NCI-H345 treated with DMSO at 0.1 percent for 48 hours (cell line): ENCODE results near the gene PIK3R2.

ENCODE experiments used
- DNase-seq: peaks from one replicate; lab custom pipeline; 2025; ENCODE audit not compliant: unreplicated experiment; lab: John Stamatoyannopoulos, UW

PIK3R2 gene

DNA sequence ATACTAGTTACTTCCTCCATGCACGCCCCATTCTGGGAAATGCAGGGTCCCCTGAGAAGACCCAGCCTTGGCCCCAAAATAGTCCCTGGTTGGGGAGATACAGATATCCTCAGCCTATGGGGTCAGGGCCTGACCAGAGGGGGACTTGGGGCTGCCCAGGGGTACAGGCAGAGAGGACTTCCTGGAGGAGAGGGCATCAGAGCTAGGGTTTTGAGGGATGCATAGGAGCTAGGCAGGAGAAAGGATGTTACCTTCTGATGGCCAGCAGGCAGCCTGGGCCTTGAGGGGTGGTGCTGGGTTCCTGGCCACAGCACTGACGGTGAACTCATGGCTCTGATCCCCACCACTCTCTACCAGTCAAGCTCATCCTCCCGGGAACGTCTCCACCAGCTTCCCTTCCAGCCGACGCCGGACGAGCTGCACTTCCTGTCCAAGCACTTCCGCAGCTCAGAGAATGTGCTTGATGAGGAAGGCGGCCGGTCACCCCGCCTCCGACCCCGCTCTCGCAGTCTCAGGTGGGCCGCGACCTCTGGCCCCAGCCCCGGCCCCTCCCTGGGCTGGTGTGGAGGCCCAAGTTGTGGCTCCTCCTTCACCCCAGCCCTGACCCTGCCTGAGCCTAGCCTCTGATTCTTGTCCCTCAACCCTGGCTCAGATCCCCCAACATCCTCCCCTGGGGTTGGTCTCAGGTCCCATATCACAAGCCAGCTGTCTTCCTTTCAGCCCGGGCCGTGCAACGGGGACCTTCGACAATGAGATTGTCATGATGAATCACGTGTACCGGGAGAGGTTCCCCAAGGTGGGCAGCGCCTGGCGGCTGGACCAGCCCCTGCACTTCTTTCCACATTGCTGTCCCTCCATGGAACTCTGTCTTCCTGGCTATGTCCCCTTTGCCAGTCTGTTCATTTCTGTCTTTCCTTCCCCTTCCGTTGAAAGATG, 29.8 kb upstream of the PIK3R2 start:
- DNase-seq: no peak

DNA sequence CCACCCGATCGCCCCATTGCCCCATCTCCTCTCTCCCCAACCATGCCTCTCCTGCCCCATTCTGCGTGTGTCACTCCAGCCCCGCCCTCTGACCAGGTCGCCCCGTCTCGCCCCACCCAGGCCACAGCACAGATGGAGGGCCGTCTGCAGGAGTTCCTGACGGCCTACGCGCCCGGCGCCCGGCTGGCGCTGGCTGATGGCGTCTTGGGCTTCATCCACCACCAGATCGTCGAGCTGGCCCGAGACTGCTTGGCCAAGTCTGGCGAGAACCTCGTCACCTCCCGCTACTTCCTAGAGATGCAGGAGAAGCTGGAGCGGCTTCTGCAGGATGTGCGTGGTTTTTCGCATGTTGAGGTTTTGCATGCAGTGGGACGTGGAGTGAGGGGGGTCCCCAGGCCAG, 29.1 kb upstream of the PIK3R2 start:
- no peak for DNase-seq

DNA sequence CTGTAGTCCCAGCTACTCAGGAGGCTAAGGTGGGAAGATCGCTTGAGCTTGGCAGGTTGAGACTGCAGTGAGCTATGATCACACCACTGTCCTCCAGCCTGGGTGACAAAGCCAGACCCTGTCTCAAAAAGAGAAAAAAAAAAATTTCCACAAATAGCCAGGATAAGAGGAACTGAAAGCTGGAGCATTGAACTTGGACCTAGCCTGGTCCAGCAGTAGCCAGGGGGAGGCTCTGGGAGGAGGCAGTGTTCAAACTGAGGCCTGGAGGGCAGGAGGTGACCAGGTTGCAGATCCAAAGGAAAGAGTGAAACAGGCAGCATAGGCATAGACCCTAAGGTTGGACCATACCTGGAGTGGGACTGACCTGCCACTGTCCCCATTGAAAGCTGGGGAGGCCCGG, 26.9 kb upstream of the PIK3R2 start:
- DNase-seq: no peak

DNA sequence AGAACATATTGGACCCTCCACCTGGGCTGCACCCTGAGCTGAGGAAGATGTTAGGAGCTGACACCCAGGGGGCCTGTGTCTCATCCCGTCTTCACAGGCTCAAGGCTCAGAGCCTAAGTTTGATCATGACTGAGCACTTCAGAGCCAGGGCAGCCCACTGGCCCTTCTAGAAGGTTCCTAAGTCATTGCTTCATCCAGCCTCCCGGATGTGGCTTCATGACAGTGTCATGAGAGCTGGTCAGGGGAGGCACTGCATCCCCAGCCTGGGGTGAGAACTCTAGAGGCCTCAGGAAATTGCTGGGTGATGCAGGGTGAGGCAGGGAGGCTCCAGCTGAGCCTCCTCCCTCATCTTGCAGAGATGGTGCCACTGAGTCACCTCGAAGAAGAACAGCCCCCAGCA, 24.9 kb upstream of the PIK3R2 start:
- no peak for DNase-seq

DNA sequence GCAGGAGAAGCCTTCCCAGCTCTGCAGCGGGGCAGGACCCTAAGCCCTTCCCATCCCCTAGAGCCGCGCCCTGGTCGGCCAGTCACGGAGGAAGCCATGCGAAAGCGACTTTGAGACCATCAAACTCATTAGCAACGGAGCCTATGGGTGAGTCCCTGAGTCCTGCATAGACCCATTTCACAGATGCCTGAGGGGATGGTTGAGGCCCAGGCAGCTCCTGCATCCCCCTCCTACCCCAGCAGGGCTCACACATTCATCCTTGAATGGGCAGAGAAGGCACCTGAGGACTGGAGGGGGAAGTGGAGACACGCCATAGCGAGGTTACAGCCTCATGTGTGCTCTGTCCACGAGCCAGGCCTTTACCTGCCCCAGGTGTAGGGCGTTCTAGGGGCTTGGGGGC, 24.2 kb upstream of the PIK3R2 start:
- no peak for DNase-seq

DNA sequence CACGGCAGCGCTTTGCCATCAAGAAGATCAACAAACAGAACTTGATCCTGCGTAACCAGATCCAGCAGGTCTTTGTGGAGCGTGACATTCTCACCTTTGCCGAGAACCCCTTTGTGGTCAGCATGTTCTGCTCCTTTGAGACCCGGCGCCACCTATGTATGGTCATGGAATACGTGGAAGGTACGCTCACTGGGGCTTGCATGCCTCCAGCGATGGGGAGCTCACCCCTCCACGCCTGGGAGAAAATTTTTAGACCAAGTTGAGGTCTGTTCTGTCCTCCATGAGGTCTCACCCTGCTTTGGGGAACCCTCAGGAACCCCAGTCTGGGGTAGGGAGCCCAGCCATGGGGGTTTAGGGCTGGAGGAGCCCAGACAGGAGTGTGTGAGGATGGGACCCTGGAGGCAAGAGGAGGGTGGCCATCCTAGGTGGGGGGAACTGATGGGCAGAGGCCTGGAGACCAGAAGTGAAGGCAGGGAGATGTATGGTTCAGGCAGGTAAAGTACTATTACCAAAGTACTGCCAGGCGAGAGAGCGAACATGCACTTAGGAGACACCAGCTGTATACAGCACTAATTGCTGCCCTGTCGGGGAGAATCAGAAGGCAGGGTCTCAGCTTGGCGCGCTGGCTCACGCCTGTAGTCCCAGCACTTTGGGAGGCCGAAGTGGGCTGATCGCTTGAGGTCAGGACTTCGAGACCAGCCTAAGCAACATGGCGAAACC, 22.3 kb upstream of the PIK3R2 start:
- no peak for DNase-seq

DNA sequence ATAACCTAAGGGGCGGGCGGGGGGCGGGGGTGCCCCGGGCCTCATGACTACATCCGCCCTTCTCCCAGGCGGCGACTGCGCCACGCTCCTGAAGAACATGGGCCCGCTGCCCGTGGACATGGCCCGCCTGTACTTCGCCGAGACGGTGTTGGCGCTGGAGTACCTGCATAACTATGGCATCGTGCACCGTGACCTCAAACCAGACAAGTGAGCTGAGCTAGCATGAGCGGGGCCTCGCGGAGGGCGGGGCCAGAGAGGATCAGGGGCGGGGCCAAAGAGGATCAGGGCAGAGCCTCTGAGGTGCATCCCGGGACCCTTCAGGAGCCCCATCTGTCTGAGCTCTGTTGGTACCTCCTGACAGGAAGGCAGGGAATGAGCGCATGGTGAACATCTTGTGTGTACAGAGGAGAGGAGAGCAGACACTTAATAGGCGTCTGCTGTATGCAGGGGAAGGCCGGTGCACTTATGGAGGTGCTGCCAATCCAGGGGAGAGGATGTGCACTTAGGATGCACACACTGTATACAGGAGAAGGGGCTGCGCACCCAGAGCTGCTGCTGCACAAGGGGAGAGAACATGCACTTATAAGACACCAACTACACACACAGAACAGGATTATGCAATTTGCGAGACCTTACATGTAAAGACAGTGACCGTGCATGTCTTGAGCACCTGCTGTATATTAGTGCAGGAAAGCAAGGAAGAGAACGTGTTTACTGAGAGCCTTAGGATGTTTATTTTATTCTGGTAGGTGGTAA, 20.9 kb upstream of the PIK3R2 start:
- DNase-seq: no peak

DNA sequence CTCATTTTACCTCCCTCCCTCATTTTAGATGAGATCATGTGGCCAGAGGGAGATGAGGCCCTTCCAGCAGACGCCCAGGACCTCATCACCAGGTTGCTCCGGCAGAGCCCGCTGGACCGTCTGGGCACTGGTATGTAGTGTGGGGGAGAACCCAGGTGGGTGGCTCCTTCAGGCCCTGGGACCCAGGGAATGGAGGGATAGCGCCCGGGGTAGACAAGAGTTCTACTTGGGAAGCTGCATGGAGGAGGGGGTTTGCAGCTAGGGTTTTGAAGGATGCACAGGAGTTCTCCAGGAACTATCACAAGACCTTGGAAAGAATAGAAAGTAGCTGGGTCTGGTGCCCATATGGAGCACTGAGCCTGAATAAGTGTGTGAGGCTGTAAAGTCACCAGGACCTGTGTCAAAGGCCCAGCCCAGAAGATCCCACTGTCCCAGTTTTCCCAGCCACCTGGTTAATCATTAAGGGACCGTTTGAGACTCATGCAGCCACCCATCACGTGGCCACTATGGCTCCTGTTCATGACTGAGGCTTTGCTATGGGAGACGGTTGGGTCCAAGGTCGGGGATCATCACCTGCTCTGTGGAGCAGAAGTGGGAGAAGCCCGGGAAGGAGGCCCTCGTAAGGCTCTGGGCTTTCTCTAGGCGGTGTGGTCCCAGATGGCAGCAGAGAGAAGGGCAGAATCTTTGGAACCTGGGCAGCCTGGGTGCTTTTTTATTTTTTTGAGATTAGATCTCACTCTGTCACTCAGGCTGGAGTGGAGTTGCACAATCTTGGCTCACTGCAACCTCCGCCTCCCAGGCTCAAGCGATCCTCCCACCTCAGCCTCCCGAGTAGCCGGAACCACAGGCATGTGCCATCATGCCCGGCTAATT, 17.0 kb upstream of the PIK3R2 start:
- DNase-seq: no peak

DNA sequence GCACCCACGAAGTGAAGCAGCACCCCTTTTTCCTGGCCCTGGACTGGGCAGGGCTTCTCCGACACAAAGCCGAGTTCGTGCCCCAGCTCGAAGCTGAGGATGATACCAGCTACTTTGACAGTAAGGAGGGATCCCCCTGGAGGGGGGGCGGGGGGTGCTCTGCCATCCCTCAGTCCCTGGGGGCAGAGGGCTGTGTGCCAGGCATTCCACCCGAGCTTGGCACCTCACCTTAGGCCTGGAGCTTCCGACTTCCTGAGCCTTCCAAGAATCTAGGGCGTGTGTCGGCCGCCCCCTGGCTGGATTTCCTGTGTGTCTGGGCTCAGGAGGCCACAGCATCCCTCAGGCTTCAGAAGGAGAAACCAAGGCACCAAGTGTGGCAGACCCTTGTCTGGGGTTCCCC, 15.7 kb upstream of the PIK3R2 start:
- DNase-seq: no peak

DNA sequence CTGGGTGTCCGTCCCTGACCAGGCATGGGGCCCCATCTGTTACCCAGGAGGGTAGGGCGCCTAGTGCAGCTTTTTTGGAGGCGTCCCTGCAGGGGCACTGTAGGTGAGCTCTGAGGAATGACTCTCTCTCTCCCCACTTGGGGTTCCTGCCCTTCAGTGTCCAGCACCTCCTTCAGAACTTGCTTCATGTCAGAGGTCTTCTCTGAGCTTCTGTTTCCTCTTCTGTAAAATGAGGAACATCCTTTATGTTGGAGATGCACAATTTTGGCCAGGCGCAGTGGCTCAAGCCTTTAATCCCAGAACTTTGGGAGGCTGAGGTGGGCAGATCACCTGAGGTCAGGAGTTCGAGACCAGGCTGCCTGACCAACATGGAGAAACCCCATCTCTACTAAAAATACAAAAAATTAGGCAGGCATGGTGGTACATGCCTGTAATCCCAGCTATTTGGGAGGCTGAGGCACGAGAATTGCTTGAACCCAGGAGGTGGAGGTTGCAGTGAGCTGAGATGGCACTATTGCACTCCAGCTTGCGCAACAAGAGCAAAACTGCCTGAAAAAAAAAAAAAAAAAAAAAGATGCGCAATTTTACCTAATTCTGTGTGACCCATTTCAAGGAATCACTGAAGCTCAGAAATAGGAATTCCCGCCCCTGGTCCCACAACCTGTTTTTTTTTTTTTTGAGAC, 15.2 kb upstream of the PIK3R2 start:
- no peak for DNase-seq

DNA sequence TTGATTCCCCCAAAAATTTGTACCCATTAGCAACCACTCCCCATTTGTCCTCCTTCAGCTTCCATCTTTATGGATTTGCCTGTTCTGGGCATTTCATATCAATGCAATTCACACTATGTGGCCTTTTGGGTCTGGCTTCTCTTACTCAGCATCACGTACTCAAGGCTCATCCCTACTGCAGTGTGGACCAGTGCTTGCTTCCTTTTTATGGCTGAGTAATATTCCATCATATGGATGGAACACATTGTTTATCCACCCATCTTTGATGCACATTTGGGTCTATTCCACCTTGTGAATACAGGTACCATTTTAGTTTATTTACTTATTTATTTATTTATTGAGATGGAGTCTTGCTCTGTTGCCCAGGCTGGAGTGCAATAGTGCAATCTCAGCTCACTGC, 12.5 kb upstream of the PIK3R2 start:
- no peak for DNase-seq

DNA sequence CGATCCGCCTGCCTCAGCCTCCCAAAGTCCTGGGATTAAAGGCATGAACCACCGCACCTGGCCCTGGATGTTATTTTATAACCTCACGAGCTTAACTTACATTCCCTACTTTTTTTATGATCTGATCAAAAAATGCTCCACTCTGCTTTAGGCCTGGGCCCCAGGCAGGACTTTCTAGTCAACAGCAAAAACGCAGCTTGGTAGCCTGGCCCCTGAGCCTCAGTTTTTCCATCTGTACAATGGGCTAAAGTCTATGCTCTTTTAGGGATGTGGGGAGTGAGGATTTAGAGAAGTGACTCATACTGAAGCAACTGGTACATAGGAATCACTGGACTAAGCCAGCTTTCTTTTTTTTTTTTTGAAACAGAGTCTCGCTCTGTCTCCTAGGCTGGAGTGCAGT, 11.9 kb upstream of the PIK3R2 start:
- no peak for DNase-seq

DNA sequence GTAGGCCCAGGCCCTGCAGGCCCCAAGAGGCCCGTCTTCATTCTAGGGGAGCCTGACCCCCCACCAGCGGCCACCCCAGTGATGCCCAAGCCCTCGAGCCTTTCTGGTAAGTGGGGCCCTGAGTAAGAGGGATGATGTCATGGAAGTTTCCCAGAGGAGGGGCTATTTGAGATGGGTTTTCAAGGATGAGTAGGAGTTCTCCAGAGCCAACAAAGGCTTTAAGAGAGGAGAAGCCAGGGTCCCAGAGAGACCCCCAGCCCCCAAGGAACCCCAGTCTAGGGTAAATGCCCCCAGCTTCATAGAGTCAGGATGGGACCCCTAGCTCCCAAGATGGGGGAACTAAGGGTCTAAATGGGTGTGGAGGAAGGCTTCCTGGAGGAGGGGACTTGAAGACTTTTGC, 9.1 kb upstream of the PIK3R2 start:
- no peak for DNase-seq

DNA sequence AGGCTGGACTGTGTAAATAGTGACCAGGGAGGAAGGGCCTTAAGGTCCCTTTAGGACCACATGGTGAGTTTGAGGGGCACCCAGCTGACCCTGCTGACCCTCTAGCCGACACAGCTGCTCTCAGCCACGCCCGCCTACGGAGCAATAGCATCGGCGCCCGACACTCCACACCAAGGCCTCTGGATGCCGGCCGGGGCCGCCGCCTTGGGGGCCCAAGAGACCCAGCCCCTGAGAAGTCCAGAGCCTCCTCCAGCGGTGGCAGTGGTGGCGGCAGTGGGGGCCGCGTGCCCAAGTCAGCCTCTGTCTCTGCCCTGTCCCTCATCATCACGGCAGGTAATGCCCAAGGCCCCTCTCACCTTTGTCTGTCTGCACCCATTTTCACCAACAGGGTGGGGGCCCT, 8.6 kb upstream of the PIK3R2 start:
- DNase-seq: no peak

DNA sequence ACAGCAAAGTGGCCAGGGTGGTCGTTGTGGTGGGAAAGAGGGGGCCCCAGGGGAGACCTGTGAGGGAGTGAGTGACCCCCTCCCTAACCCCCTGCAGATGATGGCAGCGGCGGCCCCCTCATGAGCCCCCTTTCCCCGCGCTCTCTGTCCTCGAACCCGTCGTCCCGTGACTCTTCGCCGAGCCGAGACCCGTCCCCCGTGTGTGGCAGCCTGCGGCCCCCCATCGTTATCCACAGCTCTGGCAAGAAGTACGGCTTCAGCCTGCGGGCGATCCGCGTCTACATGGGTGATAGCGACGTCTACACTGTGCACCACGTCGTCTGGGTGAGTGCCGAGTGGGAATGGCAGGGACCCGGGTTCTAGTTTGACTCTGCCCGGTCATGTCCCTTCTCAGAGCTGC, 8.1 kb upstream of the PIK3R2 start:
- DNase-seq: no peak

DNA sequence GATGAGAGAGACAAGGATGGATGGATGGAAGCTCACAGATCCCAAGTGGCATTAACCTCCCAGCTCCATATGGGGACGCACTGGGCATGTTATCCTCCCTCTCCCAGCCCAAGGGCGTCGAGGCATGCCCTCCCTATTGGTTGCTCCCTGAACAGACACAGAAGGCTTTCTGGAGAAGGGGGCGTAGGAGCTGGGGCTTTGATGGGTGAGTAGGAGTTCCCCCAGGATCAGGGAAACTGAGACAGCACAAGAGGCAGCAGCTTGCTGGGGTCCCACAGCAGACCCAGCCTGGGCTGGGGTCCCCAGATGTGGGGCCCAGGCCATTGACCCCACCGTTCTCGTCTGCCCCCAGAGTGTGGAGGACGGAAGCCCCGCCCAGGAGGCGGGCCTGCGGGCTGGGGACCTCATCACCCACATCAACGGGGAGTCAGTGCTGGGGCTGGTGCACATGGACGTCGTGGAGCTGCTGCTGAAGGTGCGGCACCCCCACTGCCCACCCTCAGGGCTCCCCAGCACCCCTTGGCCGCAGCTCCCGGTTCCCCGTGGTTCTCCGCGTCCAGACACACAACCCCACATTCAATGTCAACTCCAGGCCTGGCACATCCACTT, 7.5 kb upstream of the PIK3R2 start:
- DNase-seq: no peak

DNA sequence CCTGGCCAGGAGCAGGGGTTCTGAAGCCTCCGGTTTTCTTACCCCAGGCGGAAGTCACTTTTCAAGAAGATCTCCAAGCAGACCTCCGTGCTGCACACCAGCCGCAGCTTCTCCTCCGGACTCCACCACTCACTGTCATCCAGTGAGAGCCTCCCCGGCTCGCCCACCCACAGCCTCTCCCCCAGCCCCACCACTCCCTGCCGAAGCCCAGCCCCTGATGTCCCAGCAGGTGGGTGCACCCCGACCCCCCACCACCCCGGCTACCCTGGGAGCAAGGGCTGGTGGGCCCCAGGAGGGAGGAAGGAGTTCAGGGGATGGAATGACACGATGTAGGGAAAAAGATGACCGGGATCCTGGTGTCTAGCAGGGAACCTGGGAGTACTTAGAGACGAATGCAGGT, 5.6 kb upstream of the PIK3R2 start:
- no peak for DNase-seq

DNA sequence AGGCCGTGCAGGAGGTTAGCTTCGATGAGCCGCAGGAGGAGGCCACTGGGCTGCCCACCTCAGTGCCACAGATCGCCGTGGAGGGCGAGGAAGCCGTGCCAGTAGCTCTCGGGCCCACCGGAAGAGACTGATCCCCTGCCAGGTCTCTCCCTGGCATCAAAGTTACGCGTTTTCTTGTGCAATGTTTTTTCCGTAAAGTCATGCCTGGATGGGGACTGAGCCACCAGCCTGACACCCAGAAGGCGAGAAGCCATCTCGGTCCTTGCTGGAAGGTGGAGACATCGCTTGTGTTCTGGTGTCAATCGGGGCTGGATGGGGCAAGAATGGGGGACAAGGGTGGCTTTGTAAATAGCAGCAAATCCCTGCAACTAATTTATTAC, 3.4 kb upstream of the PIK3R2 start:
- no peak for DNase-seq

DNA sequence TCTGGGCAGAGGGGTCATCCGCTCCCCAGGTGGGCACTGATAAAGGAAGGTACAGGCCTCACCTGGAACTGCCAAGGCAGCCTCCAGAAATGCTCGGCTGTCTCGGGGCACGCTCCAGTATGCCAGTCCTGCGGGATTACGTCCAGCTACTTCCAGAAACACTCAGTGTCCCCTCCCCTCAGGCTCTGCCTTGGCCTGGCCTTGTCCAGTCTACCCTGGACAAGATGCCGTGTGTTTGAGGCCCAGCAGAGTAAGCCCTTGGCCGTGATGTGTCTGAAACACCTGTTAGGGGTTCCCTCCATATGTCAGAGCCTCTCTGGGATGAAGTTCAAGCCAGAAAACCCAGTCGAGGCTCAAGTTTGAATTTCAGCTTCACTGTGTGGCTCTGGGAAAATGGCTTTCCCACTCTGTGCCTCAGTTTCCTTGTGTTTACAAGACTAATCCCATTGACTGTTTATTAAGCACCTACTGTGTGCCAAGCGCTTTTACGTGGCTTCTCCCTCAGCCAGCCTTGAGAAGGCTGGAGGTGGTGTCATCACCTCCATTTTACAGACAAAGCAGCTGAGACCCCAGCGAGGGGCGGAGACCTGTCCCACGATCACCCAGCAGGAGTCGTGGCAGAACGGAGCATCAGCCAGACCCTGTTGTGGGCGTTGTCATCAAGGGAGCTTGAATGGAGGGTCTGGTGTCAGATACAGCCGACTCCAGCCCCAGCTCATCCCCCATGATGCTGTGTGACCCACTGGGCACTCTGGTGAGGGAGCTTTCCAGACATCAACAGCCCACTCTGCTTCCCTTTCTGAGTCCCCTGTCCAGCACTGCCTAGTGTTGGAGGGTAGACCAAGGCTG, 2.0 kb upstream of the PIK3R2 start:
- DNase-seq: no peak
